ENCODE measurements around the gene PPP1R3G.

PPP1R3G gene

DNA sequence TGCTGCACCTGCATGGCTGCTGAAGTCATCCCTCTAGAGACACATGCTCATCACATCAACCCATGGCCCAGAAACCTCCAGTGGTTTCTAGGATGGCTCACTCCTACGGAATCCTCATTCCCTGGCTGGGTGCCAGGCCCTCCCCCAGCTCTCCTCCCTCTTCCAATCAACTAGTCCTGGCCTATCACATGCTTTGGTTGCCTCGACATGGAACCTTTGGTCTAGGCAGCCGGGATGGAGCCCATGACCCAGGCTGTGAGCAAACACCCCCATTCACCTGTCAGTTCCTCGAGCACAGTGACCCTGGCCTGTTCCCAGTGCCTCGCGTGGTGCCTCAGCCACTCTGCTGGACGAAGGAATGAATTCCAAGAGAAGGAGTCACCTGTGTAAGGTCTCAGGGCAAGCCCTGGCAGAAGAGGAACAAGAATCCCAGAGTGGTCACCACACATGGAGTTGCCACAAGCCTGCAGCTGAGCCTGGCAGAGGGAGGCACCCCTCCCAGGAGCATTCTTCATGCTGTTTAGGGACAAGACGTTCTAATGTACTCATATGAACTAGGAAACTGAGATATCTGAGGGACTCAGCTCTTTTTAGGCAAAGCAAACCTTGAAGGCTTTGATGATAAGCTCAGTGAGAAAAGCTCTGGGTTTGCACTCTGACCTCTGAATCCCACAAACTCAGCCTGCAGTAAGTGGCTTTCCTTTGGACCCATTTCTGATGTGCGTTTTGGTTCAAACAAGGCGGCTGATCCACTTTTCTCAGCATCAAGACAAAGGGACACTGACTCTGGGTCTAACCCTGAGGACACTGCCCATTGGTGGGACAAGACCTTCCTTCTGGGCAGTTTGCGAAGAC, 40.2 kb downstream of the PPP1R3G start:
- Mint-ChIP-seq H3K4me1 (ENCODE audit: low read depth) (no peaks in the 10 kb centered on the region), H3K27me3 (ENCODE audit: low read depth) (no peaks in the 10 kb centered on the region), H3K4me3 (no peak overlapping the region), H3K36me3 (ENCODE audit: low read depth) (no peaks in the 10 kb centered on the region), H3K9me3 (no peaks in the 10 kb centered on the region), H3K27ac (no peak overlapping the region)

DNA sequence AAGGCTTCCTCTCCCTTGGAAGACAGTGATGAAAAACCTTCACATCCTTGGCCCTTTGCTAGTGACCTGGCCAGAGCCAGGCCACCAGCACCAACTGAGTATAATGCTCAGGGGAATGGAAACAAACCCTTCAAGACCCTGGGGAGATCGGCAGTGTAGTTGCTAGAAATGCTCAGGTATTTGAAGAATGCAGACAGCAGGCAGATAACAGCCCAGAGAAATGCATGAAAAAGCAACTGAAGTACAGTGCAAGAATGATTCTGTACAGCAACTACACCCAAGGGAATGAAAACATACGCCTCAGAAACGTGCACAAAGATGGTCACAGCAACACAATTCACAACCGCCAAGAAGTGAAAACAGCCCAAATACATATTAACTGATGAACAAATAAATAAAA, 41.1 kb downstream of the PPP1R3G start:
- no peaks in the 10 kb centered on the region for H3K4me1 Mint-ChIP-seq (ENCODE audit: low read depth)
- H3K27me3 Mint-ChIP-seq (ENCODE audit: low read depth) = no peaks in the 10 kb centered on the region
- H3K9me3 Mint-ChIP-seq = no peaks in the 10 kb centered on the region
- no peaks in the 10 kb centered on the region for H3K36me3 Mint-ChIP-seq (ENCODE audit: low read depth)
- no peak overlapping the region for H3K27ac Mint-ChIP-seq
- H3K4me3 Mint-ChIP-seq = no peak overlapping the region

DNA sequence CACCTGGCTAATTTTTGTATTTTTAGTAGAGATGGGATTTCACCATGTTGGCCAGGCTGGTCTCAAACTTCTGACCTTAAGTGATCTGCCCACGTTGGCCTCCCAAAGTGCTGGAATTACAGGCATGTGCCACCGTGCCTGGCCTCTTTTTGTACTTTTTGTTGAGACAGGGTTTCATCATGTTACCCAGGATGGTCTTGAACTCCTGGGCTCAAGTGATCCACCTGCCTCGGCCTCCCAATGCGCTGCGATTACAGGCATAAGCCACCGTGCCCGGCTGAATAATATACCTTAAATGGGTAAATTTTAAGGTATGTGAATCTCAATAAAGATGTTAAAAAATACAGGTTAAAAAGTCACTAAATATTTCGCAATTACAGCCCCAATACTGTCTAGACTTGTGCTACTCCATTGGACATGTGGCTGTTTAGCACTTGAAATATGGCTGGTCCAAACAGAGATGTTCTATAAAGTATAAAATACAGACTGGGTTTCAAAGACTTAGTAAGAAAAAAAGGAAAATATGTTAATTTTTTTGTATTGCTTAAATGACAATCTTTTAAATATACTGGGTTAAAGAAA, 42.1 kb downstream of the PPP1R3G start:
- Mint-ChIP-seq H3K4me1 (ENCODE audit: low read depth) (no peaks in the 10 kb centered on the region), H3K9me3 (no peaks in the 10 kb centered on the region)

DNA sequence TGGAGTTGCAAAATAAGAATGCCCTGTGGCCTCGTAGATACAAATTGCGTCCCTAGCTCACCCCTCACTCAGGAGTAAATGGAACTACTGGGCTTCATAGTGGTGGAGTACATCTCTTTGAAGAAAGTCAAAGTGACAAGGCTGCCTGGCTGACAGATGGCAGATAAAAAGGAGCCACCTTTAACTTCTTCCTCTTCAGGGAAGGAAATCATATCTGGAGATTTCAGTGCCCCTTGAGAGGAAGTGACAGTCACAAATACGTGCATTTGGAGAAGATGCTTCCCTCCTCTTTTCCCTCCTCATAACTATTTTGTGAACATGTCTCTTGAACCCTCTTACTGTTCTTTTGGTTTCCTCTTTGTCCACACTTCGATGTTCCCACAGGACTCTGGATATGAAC, 43.2 kb downstream of the PPP1R3G start:
- no peak overlapping the region for H3K27ac Mint-ChIP-seq
- no peaks in the 10 kb centered on the region for H3K27me3 Mint-ChIP-seq (ENCODE audit: low read depth)
- H3K4me1 Mint-ChIP-seq (ENCODE audit: low read depth) = no peaks in the 10 kb centered on the region
- no peaks in the 10 kb centered on the region for H3K36me3 Mint-ChIP-seq (ENCODE audit: low read depth)
- no peaks in the 10 kb centered on the region for H3K9me3 Mint-ChIP-seq
- no peak overlapping the region for H3K4me3 Mint-ChIP-seq

More for the DNA sequence above, 42.1 kb downstream of the PPP1R3G start:
- Mint-ChIP-seq H3K27ac (no peak overlapping the region), H3K4me3 (no peak overlapping the region), H3K27me3 (ENCODE audit: low read depth) (no peaks in the 10 kb centered on the region), H3K36me3 (ENCODE audit: low read depth) (no peaks in the 10 kb centered on the region)

DNA sequence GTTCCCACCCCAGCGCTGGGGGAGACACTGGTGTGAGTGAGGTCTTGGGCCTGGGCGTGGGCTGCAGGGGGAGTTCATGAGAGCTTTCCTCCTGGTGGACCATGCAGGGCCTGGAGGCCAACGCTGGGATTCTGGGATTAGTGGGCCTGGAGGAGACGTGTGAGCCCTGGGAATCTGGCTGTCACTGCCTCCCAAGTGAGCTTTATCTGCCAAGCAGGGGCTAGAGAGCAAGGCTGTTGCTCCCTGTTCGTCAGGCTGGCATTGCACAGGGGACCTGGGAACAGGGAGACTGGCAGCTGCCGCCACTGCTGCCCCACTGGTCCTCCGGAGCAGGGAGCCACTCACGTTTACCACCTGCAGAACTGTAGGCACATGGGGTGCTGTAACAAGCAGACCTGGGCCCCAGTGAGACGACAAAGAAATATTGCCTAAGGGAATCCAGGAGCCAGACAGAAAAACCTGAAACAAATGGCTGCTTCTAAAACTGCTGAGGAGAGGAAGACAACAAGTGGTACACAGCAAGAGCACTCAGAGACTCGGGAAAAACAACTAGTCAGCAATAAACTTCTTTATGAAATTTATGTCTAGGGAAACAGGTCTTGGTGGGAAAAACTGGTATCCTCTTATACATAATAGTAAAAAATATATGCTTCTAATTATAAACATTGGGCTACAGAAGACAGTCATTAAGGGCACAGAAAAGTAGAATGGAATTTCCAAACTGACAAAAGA, 45.2 kb downstream of the PPP1R3G start:
- Mint-ChIP-seq H3K27me3 (ENCODE audit: low read depth) (no peaks in the 10 kb centered on the region), H3K9me3 (no peaks in the 10 kb centered on the region), H3K36me3 (ENCODE audit: low read depth) (no peaks in the 10 kb centered on the region), H3K4me3 (no peak overlapping the region), H3K27ac (no peak overlapping the region), H3K4me1 (ENCODE audit: low read depth) (no peaks in the 10 kb centered on the region)

DNA sequence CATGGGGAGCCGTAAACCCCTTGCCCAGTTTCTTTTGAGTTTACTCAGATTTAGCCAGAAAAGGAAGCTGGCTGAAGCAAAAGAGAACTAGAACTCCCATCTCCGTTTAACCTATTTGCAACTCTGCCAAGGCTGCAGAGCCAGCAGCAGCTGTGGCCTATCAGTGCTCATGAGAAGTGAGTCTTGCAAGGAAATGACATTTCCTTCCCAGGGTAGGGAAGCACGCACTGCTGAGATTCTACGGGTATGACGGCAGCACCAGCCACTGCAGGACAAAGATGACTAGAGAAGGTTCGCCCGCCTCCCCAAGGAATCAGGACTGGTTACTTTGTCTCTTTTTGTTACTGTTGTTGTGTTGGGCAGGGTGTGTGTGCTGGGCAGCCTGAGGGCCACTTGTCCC, 47.6 kb downstream of the PPP1R3G start:
- no peak overlapping the region for H3K27ac Mint-ChIP-seq
- no peaks in the 10 kb centered on the region for H3K9me3 Mint-ChIP-seq
- H3K27me3 Mint-ChIP-seq (ENCODE audit: low read depth) = no peaks in the 10 kb centered on the region
- H3K4me1 Mint-ChIP-seq (ENCODE audit: low read depth) = no peaks in the 10 kb centered on the region
- no peaks in the 10 kb centered on the region for H3K36me3 Mint-ChIP-seq (ENCODE audit: low read depth)
- H3K4me3 Mint-ChIP-seq = no peak overlapping the region

DNA sequence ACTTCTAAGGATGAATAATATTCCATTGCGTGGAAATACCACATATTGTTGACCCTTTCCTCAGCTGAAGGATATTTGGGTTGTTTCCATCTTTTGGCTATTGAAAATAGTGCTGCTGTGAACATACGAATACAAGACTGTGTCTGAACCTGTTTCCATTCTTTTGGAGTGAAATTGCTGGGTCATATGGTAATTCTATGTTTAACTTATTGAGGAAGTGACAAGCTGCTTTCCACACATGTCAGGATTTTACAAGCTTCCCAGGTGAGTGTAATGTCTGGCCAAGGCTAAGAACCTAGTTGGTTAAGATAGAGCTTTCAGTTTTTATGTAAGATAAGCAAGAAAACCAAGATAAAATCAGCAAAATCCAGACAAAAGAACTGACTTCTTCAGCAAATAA, 48.8 kb downstream of the PPP1R3G start:
- H3K27me3 Mint-ChIP-seq (ENCODE audit: low read depth) = no peaks in the 10 kb centered on the region
- no peak overlapping the region for H3K27ac Mint-ChIP-seq
- no peak overlapping the region for H3K4me3 Mint-ChIP-seq
- no peaks in the 10 kb centered on the region for H3K4me1 Mint-ChIP-seq (ENCODE audit: low read depth)
- H3K36me3 Mint-ChIP-seq (ENCODE audit: low read depth) = no peaks in the 10 kb centered on the region
- H3K9me3 Mint-ChIP-seq = no peaks in the 10 kb centered on the region

DNA sequence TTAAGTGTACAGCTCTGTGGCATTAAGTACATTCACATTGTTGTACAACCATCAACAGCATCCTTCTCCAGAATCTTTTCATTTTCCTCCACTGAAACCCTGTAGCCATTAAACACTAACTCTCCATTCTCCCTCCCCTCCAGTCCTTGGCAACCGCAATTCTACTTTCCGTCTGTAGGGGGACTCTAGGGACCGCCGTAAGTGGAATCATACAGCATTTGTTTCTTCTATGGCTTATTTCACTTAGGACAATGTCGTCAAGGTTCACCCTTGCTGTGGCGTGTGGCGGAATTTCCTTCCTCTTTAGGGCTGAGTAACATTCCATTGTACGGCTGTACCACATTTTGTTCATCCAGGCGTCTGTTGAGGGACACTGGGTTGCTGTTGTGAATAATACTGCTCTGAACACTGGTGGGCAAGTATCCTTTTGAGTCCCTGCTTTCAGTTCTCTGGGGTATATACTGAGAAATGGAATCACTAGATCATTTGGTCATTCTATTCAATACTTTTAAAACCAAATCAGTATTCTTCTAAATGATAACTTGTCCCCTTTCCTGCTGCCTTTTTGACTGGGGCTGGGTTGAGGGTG, 50.7 kb downstream of the PPP1R3G start:
- H3K27ac Mint-ChIP-seq = no peak overlapping the region
- no peaks in the 10 kb centered on the region for H3K4me1 Mint-ChIP-seq (ENCODE audit: low read depth)
- H3K36me3 Mint-ChIP-seq (ENCODE audit: low read depth) = no peaks in the 10 kb centered on the region
- H3K9me3 Mint-ChIP-seq = no peaks in the 10 kb centered on the region
- H3K4me3 Mint-ChIP-seq = no peak overlapping the region
- H3K27me3 Mint-ChIP-seq (ENCODE audit: low read depth) = no peaks in the 10 kb centered on the region

DNA sequence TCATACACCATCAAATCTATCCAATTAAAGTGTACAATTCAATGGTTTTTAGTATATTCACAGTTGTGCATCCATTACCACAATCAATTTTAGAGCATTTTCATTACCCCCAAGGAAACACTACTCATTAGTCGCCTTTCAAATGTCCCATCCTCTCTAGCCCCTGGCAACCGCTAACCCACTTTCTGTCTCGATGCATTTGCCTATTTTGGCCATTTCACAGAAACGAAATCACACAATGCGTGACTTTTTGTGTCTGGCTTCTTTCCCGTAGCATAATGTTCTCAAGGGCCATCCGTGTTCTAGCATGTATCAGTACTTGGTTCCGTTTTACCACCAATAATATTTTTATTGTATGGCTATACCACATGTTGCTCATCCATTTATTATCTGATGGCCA, 51.7 kb downstream of the PPP1R3G start:
- H3K9me3 Mint-ChIP-seq = no peaks in the 10 kb centered on the region
- no peaks in the 10 kb centered on the region for H3K27me3 Mint-ChIP-seq (ENCODE audit: low read depth)
- no peaks in the 10 kb centered on the region for H3K36me3 Mint-ChIP-seq (ENCODE audit: low read depth)
- no peak overlapping the region for H3K27ac Mint-ChIP-seq
- no peaks in the 10 kb centered on the region for H3K4me1 Mint-ChIP-seq (ENCODE audit: low read depth)
- no peak overlapping the region for H3K4me3 Mint-ChIP-seq

Data from T-helper 1 cell treated with Interleukin-12 subunit alpha and Interleukin-12 subunit beta and Interleukin-4 antibody, amounts not matched to agents 30 μg/mL and 1 μg/mL, for 36 hours (primary cell).